Stomach (tissue), 9 donors: ENCODE measurements around the gene POLR2L. TPM values are rescaled to one million over a fixed set of nuclear protein-coding genes. Genes with fewer than 3 reads are reported as not detected.

Source experiments
- DNase-seq, 2 donors: peaks; one replicate each; pipeline versions ENCODE4 v3.0.0 to v3.0.0-alpha.2; 2013 to 2019
- H3K27ac ChIP-seq, 5 donors: fragments of 200-600 bp in 4 of 5; sonication (generic) in 4 of 5; one replicate each; pipeline ENCODE4 v1.5.1; 2013 to 2019; ENCODE audit warnings: mild to moderate bottlenecking in 1 of 5, moderate library complexity in 1 of 5
- H3K27me3 ChIP-seq, 3 donors: fragments of 200-600 bp; sonication (generic); one replicate each; pipeline ENCODE4 v1.5.1; 2017 to 2019; ENCODE audit warnings: mixed run types in 1 of 3
- H3K36me3 ChIP-seq, 4 donors: fragments of 200-600 bp; sonication (generic); 1 replicate in 3 of 4; 2 replicates in 1 of 4; pipeline ENCODE4 v1.5.1; 2016 to 2019
- H3K4me1 ChIP-seq, 4 donors: fragments of 200-600 bp; sonication (generic); one replicate each; pipeline ENCODE4 v1.5.1; 2016 to 2019
- H3K4me3 ChIP-seq, 4 donors: fragments of 200-600 bp; sonication (generic) in 3 of 4; one replicate each; pipeline ENCODE4 v1.5.1; 2016 to 2019; ENCODE audit warnings: mild to moderate bottlenecking in 1 of 4
- H3K9me3 ChIP-seq, 4 donors: fragments of 200-600 bp; sonication (generic); one replicate each; pipeline ENCODE4 v1.5.1; 2016 to 2019
- CTCF ChIP-seq, 7 experiments: fragments of 450-650 bp in 4 of 7; fragments of 200-600 bp in 3 of 7; sonication (generic) in 3 of 7; IDR thresholded peaks; one replicate each; pipeline ENCODE4 v1.5.1; 2016 to 2019; ENCODE audit warnings: antibody characterized with exemption in 7 of 7, control low read depth in 2 of 7, mild to moderate bottlenecking in 1 of 7
- EP300 ChIP-seq: sonication (generic); formaldehyde crosslinking; IDR thresholded peaks from one replicate; pipeline ENCODE4 v1.6.1; 2017; ENCODE audit warnings: antibody characterized with exemption
- POLR2A ChIP-seq, 4 donors: fragments of 450-650 bp; IDR thresholded peaks; one replicate each; pipeline ENCODE4 v1.6.1; 2016; ENCODE audit warnings: antibody characterized with exemption in 4 of 4, control low read depth in 2 of 4, mild to moderate bottlenecking in 1 of 4, moderate library complexity in 1 of 4
- POLR2AphosphoS5 ChIP-seq, 3 donors: sonication (generic); formaldehyde crosslinking; IDR thresholded peaks; one replicate each; pipeline ENCODE4 v1.6.1; 2016; ENCODE audit warnings: antibody characterized with exemption in 3 of 3
- WGBS, 5 donors: extraction: QIAGEN DNeasy Blood & Tissue Kit in 3 of 5; methylation state at CpG; one replicate each; pipeline versions ENCODE4 v1.1.5 to v1.1.7; 2013 to 2018; 5-methylcytosine and 5-hydroxymethylcytosine counted together
- intact Hi-C: fragments of 100-400 bp; cut with DNase I; formaldehyde crosslinking; loops from one replicate; pipeline ENCODE4 v1.15.1; 2023; ENCODE audit warnings: low total_unique reads
- polyA plus RNA-seq, 3 donors: library from polyadenylated mRNA; stranded (reverse); fragments of 200-250 nt; gene quantifications; one replicate each; pipeline ENCODE4 v1.2.3, GENCODE V29; 2013
- total RNA-seq, 5 donors: library from RNA; depleted of rRNA; stranded (reverse); fragments of >200 nt; gene quantifications; one replicate each; pipeline versions ENCODE4 v1.1.0 to v1.2.3, GENCODE V29; 2014 to 2016
- donor health status: healthy with polysubstance abuse.
- donor health status: Bipolar disorder and iron deficiency.
- donor health status: healthy.

Gene POLR2L
- total and polyA plus RNA-seq, 8 donors: 13.8 to 407 (median 110) TPM

- H3K36me3 ChIP-seq: peaks cover 32 to 44% (median 43%) of the 10 kb centered on the region in 4 donors
- intact Hi-C loops: no loop called here
- peaks cover 0 to 49% (median 10%) of the 10 kb centered on the region in 3 donors for H3K27me3 ChIP-seq
- TF ChIP-seq CTCF (IDR thresholded peaks at IDR 0.05) (no peak), POLR2AphosphoS5 (IDR thresholded peaks at IDR 0.05) (no peak)
- peaks cover 75 to 90% (median 87%) of the 10 kb centered on the region in 4 donors for H3K4me1 ChIP-seq
- H3K9me3 ChIP-seq: no peaks in the 10 kb centered on the region
- WGBS, 5 donors: 76 to 85% (median 84%) methylated on average over 44 to 53 of the region's 53 CpGs
- peak overlapping the region in 1 of 4 donors; percentile 21 for H3K4me3 ChIP-seq
- no peak for DNase-seq
- H3K27ac ChIP-seq: peak overlapping the region; percentile 89 to 96 (median 94)
These were observed 18.7 kb downstream of the POLR2L start for GRCh38 chr11:823441-824291.

- TF ChIP-seq POLR2A (IDR thresholded peaks at IDR 0.05): no peak
- H3K4me1 ChIP-seq: peaks cover 60 to 78% (median 72%) of the 10 kb centered on the region in 4 donors
- H3K27me3 ChIP-seq: peaks cover 0 to 30% (median under 1%) of the 10 kb centered on the region in 3 donors
- no peaks in the 10 kb centered on the region for H3K9me3 ChIP-seq
- WGBS, 5 donors: 55 to 68% (median 62%) methylated on average over 21 to 22 of the region's 22 CpGs
- DNase-seq: no peak
- H3K4me3 ChIP-seq: peak overlapping the region in 3 of 4 donors; percentile 72 to 96 (median 92)
- peaks cover 32 to 44% (median 43%) of the 10 kb centered on the region in 4 donors for H3K36me3 ChIP-seq
- H3K27ac ChIP-seq: peak overlapping the region; percentile 94 to 98 (median 96)
- intact Hi-C loops: no loop called here
These were observed 20.6 kb downstream of the POLR2L start for GRCh38 chr11:821512-822371.

- peaks cover 0 to 21% (median 0%) of the 10 kb centered on the region in 3 donors for H3K27me3 ChIP-seq
- H3K4me1 ChIP-seq: peaks cover 51 to 69% (median 64%) of the 10 kb centered on the region in 4 donors
- peak overlapping the region; percentile 72 to 97 (median 94) for H3K4me3 ChIP-seq
- peak overlapping the region; percentile 94 to 98 (median 96) for H3K27ac ChIP-seq
- intact Hi-C loops: no loop called here
- H3K36me3 ChIP-seq: peaks cover 32 to 46% (median 43%) of the 10 kb centered on the region in 4 donors
- DNase-seq: peak; percentile 72 to 90
- 26 to 54% (median 41%) methylated on average over 10 to 11 of the region's 11 CpGs for WGBS, 5 donors
- no peaks in the 10 kb centered on the region for H3K9me3 ChIP-seq
- TF ChIP-seq POLR2AphosphoS5 (IDR thresholded peaks at IDR 0.05) (peak; percentile 58 to 86 (median 71)), EP300 (peak; percentile 27), CTCF (IDR thresholded peaks at IDR 0.05) (no peak), POLR2A (IDR thresholded peaks at IDR 0.05) (no peak)
These were observed 21.4 kb downstream of the POLR2L start for GRCh38 chr11:820655-821511.

GRCh38 chr11:819943-820649 is 22.2 kb downstream of the POLR2L start:
- H3K27ac ChIP-seq: peak overlapping the region; percentile 94 to 98 (median 96)
- WGBS, 5 donors: 1 to 3% (median 2%) methylated on average over 31 to 47 of the region's 47 CpGs
- peak in 2 of 3 donors; percentile 54 to 63 for TF ChIP-seq POLR2AphosphoS5 (IDR thresholded peaks at IDR 0.05)
- no peak for TF ChIP-seq POLR2A (IDR thresholded peaks at IDR 0.05)
- TF ChIP-seq EP300: no peak
- TF ChIP-seq CTCF (IDR thresholded peaks at IDR 0.05): no peak
- peak overlapping the region; percentile 72 to 97 (median 94) for H3K4me3 ChIP-seq
- peaks cover 29 to 46% (median 41%) of the 10 kb centered on the region in 4 donors for H3K36me3 ChIP-seq
- peaks cover 48 to 61% (median 57%) of the 10 kb centered on the region in 4 donors for H3K4me1 ChIP-seq
- H3K27me3 ChIP-seq: peaks cover 0 to 13% (median 0%) of the 10 kb centered on the region in 3 donors
- H3K9me3 ChIP-seq: no peaks in the 10 kb centered on the region
- intact Hi-C loops: no loop called here
- peak; percentile 95 to 97 for DNase-seq
